GM12801 (cell line): ENCODE results near the gene VIPR1.

ENCODE experiments used
- TF ChIP-seq, protein P1 (sequence below): IDR thresholded peaks from one replicate; pipeline ENCODE4 v1.5.1; 2011; ENCODE audit warnings: control low read depth; ENCODE audit not compliant: insufficient read length; ENCODE audit errors: extremely low read depth

The VIPR1 gene

GRCh38 chr3:42489116-42489936 is 13.1 kb upstream of the VIPR1 start:
- TF ChIP-seq, protein P1, sequence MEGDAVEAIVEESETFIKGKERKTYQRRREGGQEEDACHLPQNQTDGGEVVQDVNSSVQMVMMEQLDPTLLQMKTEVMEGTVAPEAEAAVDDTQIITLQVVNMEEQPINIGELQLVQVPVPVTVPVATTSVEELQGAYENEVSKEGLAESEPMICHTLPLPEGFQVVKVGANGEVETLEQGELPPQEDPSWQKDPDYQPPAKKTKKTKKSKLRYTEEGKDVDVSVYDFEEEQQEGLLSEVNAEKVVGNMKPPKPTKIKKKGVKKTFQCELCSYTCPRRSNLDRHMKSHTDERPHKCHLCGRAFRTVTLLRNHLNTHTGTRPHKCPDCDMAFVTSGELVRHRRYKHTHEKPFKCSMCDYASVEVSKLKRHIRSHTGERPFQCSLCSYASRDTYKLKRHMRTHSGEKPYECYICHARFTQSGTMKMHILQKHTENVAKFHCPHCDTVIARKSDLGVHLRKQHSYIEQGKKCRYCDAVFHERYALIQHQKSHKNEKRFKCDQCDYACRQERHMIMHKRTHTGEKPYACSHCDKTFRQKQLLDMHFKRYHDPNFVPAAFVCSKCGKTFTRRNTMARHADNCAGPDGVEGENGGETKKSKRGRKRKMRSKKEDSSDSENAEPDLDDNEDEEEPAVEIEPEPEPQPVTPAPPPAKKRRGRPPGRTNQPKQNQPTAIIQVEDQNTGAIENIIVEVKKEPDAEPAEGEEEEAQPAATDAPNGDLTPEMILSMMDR: no peak

GRCh38 chr3:42489937-42490227 is 12.6 kb upstream of the VIPR1 start:
- TF ChIP-seq, protein P1: no peak

- TF ChIP-seq, protein P1: no peak
These were observed 12.2 kb upstream of the VIPR1 start for GRCh38 chr3:42490243-42490642.

- TF ChIP-seq, protein P1: no peak
These were observed 10.4 kb upstream of the VIPR1 start for GRCh38 chr3:42491881-42492507.

GRCh38 chr3:42492508-42493080 is 9.8 kb upstream of the VIPR1 start:
- TF ChIP-seq, protein P1: no peak

- TF ChIP-seq, protein P1: no peak
These were observed 9.2 kb upstream of the VIPR1 start for GRCh38 chr3:42493126-42493797.

GRCh38 chr3:42493798-42494151 is 8.7 kb upstream of the VIPR1 start:
- TF ChIP-seq, protein P1: no peak
